Ovary (tissue), 3 donors: ENCODE measurements around the gene SIGLEC5.

Experiments
- EP300 ChIP-seq: sonication (generic); formaldehyde crosslinking; IDR thresholded peaks from one replicate; pipeline ENCODE4 v1.6.1; 2017; ENCODE audit warnings: antibody characterized with exemption
- POLR2A ChIP-seq: fragments of 450-650 bp; IDR thresholded peaks from one replicate; pipeline ENCODE4 v1.6.1; 2017; ENCODE audit warnings: antibody characterized with exemption, mild to moderate bottlenecking, moderate library complexity
- TF ChIP-seq, protein P1 (sequence below), 3 donors: fragments of 450-650 bp in 2 of 3; fragments of 200-600 bp in 1 of 3; IDR thresholded peaks; one replicate each; pipeline versions ENCODE4 v1.5.1 to v1.8.0; 2016 to 2022; ENCODE audit warnings: antibody characterized with exemption in 3 of 3, mild to moderate bottlenecking in 1 of 3
- donor health status: DM: no; HTN: no; CAD: no.

DNA sequence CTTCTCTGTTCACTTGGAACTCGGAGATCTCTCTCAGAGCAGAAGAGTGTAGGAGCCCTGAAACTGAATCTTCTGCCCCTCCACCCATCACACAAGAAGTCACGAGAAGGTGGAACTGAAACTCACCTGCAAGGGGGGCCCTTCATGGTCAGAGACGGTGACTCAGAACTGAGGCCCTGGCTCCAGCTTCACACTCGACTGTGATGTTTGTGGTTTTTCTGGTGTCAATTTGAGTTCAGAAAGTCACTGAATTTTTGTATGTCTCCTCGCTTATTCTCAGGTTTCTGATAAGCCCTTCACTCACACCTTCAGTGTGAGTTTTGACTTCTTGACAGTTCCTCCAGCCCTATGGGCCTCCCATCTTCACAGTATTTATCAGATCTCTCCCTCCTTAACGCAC is 23.1 kb downstream of the SIGLEC5 start:
- TF ChIP-seq, protein P1, sequence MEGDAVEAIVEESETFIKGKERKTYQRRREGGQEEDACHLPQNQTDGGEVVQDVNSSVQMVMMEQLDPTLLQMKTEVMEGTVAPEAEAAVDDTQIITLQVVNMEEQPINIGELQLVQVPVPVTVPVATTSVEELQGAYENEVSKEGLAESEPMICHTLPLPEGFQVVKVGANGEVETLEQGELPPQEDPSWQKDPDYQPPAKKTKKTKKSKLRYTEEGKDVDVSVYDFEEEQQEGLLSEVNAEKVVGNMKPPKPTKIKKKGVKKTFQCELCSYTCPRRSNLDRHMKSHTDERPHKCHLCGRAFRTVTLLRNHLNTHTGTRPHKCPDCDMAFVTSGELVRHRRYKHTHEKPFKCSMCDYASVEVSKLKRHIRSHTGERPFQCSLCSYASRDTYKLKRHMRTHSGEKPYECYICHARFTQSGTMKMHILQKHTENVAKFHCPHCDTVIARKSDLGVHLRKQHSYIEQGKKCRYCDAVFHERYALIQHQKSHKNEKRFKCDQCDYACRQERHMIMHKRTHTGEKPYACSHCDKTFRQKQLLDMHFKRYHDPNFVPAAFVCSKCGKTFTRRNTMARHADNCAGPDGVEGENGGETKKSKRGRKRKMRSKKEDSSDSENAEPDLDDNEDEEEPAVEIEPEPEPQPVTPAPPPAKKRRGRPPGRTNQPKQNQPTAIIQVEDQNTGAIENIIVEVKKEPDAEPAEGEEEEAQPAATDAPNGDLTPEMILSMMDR (IDR thresholded peaks at IDR 0.05): no peak
- no peak for TF ChIP-seq POLR2A
- no peak for TF ChIP-seq EP300
